ENCODE results near the gene SPON2. TPM values are rescaled to one million over a fixed set of nuclear protein-coding genes. Genes with fewer than 3 reads are reported as not detected.

SPON2 gene
- total RNA-seq, 1 donor from 2014 or later, result 149 TPM

DNA sequence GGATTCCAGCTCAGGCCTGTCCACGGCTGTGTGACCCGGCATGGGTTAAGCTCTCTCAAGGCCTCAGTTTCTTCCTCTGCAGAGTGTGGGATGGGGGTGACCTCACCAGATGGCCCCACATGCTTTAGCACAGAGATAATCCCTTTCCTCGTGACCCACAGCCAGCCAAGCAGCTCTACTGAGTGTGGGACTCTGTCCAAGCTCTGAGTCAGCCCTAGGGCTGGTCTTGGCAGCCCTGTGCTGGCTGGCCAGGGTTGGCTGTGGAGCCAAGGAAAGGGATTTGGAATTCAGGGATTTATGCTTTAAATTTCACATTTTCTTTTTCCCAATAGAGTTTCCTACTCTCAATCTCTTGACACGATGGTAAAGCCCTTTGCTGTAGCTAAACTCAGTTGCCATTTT is 19.7 kb upstream of the SPON2 start:
- DNase-seq (ENCODE audit: extremely low spot score, unreplicated experiment), result peak; percentile 90
- Mint-ChIP-seq H3K4me1 (ENCODE audit: unreplicated experiment) (peaks cover 39% of the 10 kb centered on the region), H3K9me3 (ENCODE audit: unreplicated experiment) (peaks cover 4% of the 10 kb centered on the region), H3K27me3 (ENCODE audit: unreplicated experiment) (peaks cover 3% of the 10 kb centered on the region), H3K36me3 (ENCODE audit: unreplicated experiment) (peaks cover 3% of the 10 kb centered on the region), H3K27ac (ENCODE audit: unreplicated experiment) (peak overlapping the region; percentile 94), H3K4me3 (ENCODE audit: unreplicated experiment) (no peak overlapping the region)
- TF ChIP-seq, protein P1, sequence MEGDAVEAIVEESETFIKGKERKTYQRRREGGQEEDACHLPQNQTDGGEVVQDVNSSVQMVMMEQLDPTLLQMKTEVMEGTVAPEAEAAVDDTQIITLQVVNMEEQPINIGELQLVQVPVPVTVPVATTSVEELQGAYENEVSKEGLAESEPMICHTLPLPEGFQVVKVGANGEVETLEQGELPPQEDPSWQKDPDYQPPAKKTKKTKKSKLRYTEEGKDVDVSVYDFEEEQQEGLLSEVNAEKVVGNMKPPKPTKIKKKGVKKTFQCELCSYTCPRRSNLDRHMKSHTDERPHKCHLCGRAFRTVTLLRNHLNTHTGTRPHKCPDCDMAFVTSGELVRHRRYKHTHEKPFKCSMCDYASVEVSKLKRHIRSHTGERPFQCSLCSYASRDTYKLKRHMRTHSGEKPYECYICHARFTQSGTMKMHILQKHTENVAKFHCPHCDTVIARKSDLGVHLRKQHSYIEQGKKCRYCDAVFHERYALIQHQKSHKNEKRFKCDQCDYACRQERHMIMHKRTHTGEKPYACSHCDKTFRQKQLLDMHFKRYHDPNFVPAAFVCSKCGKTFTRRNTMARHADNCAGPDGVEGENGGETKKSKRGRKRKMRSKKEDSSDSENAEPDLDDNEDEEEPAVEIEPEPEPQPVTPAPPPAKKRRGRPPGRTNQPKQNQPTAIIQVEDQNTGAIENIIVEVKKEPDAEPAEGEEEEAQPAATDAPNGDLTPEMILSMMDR (IDR thresholded peaks at IDR 0.05), result no peak

- Mint-ChIP-seq H3K9me3 (ENCODE audit: unreplicated experiment) (peaks cover 4% of the 10 kb centered on the region), H3K27ac (ENCODE audit: unreplicated experiment) (peak overlapping the region; percentile 94), H3K4me3 (ENCODE audit: unreplicated experiment) (no peak overlapping the region)
Measured at GRCh38 chr4:1191621-1192020, 19.2 kb upstream of the SPON2 start.

GRCh38 chr4:1187182-1187581 is 14.8 kb upstream of the SPON2 start:
- no peak overlapping the region for H3K4me3 Mint-ChIP-seq (ENCODE audit: unreplicated experiment)
- peaks cover 40% of the 10 kb centered on the region for H3K4me1 Mint-ChIP-seq (ENCODE audit: unreplicated experiment)
- H3K9me3 Mint-ChIP-seq (ENCODE audit: unreplicated experiment), result peaks cover 9% of the 10 kb centered on the region
- TF ChIP-seq, protein P1 (IDR thresholded peaks at IDR 0.05), result no peak
- H3K36me3 Mint-ChIP-seq (ENCODE audit: unreplicated experiment), result peaks cover 5% of the 10 kb centered on the region
- no peak for DNase-seq (ENCODE audit: extremely low spot score, unreplicated experiment)
- peaks cover 5% of the 10 kb centered on the region for H3K27me3 Mint-ChIP-seq (ENCODE audit: unreplicated experiment)
- H3K27ac Mint-ChIP-seq (ENCODE audit: unreplicated experiment), result no peak overlapping the region

More at GRCh38 chr4:1191621-1192020, 19.2 kb upstream of the SPON2 start:
- Mint-ChIP-seq H3K27me3 (ENCODE audit: unreplicated experiment) (peaks cover 2% of the 10 kb centered on the region), H3K4me1 (ENCODE audit: unreplicated experiment) (peaks cover 40% of the 10 kb centered on the region), H3K36me3 (ENCODE audit: unreplicated experiment) (peaks cover 1% of the 10 kb centered on the region)
- TF ChIP-seq, protein P1 (IDR thresholded peaks at IDR 0.05), result no peak
- peak; percentile 60 for DNase-seq (ENCODE audit: extremely low spot score, unreplicated experiment)

DNA sequence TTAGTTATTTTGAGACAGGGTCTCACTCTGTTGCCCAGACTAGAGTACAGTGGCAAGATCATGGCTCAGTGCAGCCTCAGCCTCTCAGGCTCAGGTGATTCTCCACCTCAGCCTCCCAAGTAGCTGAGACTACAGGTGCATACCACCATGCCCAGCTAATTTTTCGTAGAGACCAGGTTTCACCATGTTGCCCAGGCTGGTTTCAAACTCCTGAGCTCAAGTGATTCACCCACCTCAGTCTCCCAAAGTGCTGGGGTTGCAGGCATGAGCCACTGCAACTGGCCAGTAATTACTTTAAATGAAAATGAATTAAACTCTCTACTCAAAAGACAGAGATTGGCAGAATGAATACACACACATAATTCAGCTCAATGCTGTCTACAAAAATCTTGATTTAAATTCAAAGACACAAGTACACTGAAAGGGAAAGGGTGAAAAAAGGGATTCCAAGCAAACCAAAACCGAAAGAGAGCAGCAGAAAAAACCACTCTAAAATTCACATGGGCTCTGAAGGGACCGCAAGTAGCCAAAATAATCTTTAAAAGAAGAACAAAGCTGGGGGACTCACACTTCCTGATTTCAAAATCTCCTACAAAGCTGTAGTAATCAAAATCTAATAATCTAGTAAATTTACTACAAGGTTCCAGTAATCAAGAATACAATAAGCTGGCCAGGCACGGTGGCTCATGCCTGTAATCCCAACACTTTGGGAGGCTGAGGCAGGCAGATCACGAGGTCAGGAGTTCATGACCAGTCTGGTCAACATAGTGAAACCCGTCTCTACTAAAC is 11.8 kb upstream of the SPON2 start:
- peak overlapping the region; percentile 18 for H3K27ac Mint-ChIP-seq (ENCODE audit: unreplicated experiment)

GRCh38 chr4:1182313-1182712 is 9.9 kb upstream of the SPON2 start:
- H3K9me3 Mint-ChIP-seq (ENCODE audit: unreplicated experiment), result peaks cover 28% of the 10 kb centered on the region
- no peak overlapping the region for H3K4me3 Mint-ChIP-seq (ENCODE audit: unreplicated experiment)
- H3K27ac Mint-ChIP-seq (ENCODE audit: unreplicated experiment), result no peak overlapping the region
- H3K27me3 Mint-ChIP-seq (ENCODE audit: unreplicated experiment), result peaks cover 15% of the 10 kb centered on the region
- TF ChIP-seq, protein P1 (IDR thresholded peaks at IDR 0.05), result no peak
- DNase-seq (ENCODE audit: extremely low spot score, unreplicated experiment), result no peak
- peaks cover 19% of the 10 kb centered on the region for H3K36me3 Mint-ChIP-seq (ENCODE audit: unreplicated experiment)
- H3K4me1 Mint-ChIP-seq (ENCODE audit: unreplicated experiment), result peaks cover 34% of the 10 kb centered on the region

More for the DNA sequence above, 11.8 kb upstream of the SPON2 start:
- no peak for DNase-seq (ENCODE audit: extremely low spot score, unreplicated experiment)
- TF ChIP-seq, protein P1 (IDR thresholded peaks at IDR 0.05), result no peak
- Mint-ChIP-seq H3K36me3 (ENCODE audit: unreplicated experiment) (peaks cover 19% of the 10 kb centered on the region), H3K9me3 (ENCODE audit: unreplicated experiment) (peaks cover 28% of the 10 kb centered on the region), H3K4me1 (ENCODE audit: unreplicated experiment) (peaks cover 22% of the 10 kb centered on the region), H3K4me3 (ENCODE audit: unreplicated experiment) (no peak overlapping the region), H3K27me3 (ENCODE audit: unreplicated experiment) (peaks cover 15% of the 10 kb centered on the region)

Data from osteocyte (in vitro differentiated cells).